Liver (tissue), 3 donors: ENCODE measurements around the gene IDH3B.

ENCODE experiments used
- EGR1 ChIP-seq, 2 donors: IDR thresholded peaks; 2 replicates each; pipeline ENCODE4 v1.6.1; 2016 to 2018; ENCODE audit warnings: antibody characterized with exemption in 2 of 2, low read depth in 2 of 2
- FOXA1 ChIP-seq: IDR thresholded peaks from 2 replicates; pipeline ENCODE4 v1.6.1; 2016; ENCODE audit warnings: antibody characterized with exemption
- GABPA ChIP-seq, 2 donors: IDR thresholded peaks in 1 of 2; conservative IDR thresholded peaks in 1 of 2; 2 replicates each; pipeline ENCODE4 v1.6.1; 2016; ENCODE audit warnings: antibody characterized with exemption in 2 of 2, mild to moderate bottlenecking in 1 of 2, moderate library complexity in 1 of 2
- RAD21 ChIP-seq, 2 donors: IDR thresholded peaks; 2 replicates each; pipeline ENCODE4 v1.6.1; 2016; ENCODE audit warnings: antibody characterized with exemption in 2 of 2, mild to moderate bottlenecking in 2 of 2
- RXRA ChIP-seq, 2 donors: IDR thresholded peaks; 2 replicates each; pipeline ENCODE4 v1.6.1; 2017 to 2018; ENCODE audit warnings: antibody characterized with exemption in 2 of 2, mild to moderate bottlenecking in 1 of 2
- SP1 ChIP-seq: IDR thresholded peaks from 2 replicates; pipeline ENCODE4 v1.6.1; 2018; ENCODE audit warnings: antibody characterized with exemption, mild to moderate bottlenecking
- TAF1 ChIP-seq: conservative IDR thresholded peaks from 2 replicates; pipeline ENCODE4 v1.6.1; 2016; ENCODE audit warnings: antibody characterized with exemption, mild to moderate bottlenecking
- YY1 ChIP-seq: IDR thresholded peaks from 2 replicates; pipeline ENCODE4 v1.6.1; 2016; ENCODE audit warnings: antibody characterized with exemption, mild to moderate bottlenecking
- TF ChIP-seq, protein P1 (sequence below): IDR thresholded peaks from 2 replicates; pipeline ENCODE4 v1.6.1; 2016; ENCODE audit warnings: antibody characterized with exemption, mild to moderate bottlenecking
- TF ChIP-seq, protein P2 (sequence below): fragments of 150-350 bp; IDR thresholded peaks from 2 replicates; pipeline ENCODE4 v1.5.1; 2017; ENCODE audit warnings: improper control_type of control experiment, low read depth, low read length; ENCODE audit not compliant: missing input control
- TF ChIP-seq, protein P3 (sequence below): IDR thresholded peaks from 2 replicates; pipeline ENCODE4 v1.6.1; 2016; ENCODE audit warnings: antibody characterized with exemption
- TF ChIP-seq, protein P4 (sequence below): IDR thresholded peaks from 2 replicates; pipeline ENCODE4 v1.6.1; 2016; ENCODE audit warnings: antibody characterized with exemption
- donor health status: healthy.
- donor health status: healthy.

DNA sequence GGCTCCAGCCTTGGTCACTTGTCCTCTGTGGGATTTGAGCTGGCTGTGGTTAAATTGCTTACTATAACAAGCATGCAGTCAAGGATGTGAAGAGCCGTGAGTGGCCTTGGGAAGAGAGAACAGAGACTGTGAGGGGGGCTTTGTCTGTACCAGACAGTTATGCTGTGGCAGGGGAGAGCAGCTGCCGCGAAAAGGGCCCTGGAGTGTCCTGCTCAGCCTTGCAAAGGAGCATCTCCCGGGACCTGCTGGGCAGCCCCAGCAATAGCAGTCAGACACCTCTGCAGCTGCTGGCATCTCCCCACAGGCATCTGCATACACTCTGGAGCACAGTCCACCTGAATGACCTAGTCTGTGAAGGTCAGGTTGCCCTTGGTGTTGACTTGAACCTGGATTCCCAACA lies 34.9 kb upstream of the IDH3B start:
- TF ChIP-seq GABPA (IDR thresholded peaks at IDR 0.05 in 1 of 2, conservative IDR thresholded peaks at IDR 0.05 in 1 of 2) = no peak
- TF ChIP-seq, protein P1, sequence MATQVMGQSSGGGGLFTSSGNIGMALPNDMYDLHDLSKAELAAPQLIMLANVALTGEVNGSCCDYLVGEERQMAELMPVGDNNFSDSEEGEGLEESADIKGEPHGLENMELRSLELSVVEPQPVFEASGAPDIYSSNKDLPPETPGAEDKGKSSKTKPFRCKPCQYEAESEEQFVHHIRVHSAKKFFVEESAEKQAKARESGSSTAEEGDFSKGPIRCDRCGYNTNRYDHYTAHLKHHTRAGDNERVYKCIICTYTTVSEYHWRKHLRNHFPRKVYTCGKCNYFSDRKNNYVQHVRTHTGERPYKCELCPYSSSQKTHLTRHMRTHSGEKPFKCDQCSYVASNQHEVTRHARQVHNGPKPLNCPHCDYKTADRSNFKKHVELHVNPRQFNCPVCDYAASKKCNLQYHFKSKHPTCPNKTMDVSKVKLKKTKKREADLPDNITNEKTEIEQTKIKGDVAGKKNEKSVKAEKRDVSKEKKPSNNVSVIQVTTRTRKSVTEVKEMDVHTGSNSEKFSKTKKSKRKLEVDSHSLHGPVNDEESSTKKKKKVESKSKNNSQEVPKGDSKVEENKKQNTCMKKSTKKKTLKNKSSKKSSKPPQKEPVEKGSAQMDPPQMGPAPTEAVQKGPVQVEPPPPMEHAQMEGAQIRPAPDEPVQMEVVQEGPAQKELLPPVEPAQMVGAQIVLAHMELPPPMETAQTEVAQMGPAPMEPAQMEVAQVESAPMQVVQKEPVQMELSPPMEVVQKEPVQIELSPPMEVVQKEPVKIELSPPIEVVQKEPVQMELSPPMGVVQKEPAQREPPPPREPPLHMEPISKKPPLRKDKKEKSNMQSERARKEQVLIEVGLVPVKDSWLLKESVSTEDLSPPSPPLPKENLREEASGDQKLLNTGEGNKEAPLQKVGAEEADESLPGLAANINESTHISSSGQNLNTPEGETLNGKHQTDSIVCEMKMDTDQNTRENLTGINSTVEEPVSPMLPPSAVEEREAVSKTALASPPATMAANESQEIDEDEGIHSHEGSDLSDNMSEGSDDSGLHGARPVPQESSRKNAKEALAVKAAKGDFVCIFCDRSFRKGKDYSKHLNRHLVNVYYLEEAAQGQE = no peak
- TF ChIP-seq, protein P2, sequence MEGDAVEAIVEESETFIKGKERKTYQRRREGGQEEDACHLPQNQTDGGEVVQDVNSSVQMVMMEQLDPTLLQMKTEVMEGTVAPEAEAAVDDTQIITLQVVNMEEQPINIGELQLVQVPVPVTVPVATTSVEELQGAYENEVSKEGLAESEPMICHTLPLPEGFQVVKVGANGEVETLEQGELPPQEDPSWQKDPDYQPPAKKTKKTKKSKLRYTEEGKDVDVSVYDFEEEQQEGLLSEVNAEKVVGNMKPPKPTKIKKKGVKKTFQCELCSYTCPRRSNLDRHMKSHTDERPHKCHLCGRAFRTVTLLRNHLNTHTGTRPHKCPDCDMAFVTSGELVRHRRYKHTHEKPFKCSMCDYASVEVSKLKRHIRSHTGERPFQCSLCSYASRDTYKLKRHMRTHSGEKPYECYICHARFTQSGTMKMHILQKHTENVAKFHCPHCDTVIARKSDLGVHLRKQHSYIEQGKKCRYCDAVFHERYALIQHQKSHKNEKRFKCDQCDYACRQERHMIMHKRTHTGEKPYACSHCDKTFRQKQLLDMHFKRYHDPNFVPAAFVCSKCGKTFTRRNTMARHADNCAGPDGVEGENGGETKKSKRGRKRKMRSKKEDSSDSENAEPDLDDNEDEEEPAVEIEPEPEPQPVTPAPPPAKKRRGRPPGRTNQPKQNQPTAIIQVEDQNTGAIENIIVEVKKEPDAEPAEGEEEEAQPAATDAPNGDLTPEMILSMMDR = no peak
- no peak for TF ChIP-seq EGR1 (IDR thresholded peaks at IDR 0.05; ENCODE audit: low read depth in 2 of 2)
- no peak for TF ChIP-seq TAF1
- TF ChIP-seq, protein P3, sequence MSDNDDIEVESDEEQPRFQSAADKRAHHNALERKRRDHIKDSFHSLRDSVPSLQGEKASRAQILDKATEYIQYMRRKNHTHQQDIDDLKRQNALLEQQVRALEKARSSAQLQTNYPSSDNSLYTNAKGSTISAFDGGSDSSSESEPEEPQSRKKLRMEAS = no peak
- TF ChIP-seq RAD21 (IDR thresholded peaks at IDR 0.05) = no peak
- TF ChIP-seq SP1 = no peak
- TF ChIP-seq FOXA1 = no peak
- TF ChIP-seq, protein P4, sequence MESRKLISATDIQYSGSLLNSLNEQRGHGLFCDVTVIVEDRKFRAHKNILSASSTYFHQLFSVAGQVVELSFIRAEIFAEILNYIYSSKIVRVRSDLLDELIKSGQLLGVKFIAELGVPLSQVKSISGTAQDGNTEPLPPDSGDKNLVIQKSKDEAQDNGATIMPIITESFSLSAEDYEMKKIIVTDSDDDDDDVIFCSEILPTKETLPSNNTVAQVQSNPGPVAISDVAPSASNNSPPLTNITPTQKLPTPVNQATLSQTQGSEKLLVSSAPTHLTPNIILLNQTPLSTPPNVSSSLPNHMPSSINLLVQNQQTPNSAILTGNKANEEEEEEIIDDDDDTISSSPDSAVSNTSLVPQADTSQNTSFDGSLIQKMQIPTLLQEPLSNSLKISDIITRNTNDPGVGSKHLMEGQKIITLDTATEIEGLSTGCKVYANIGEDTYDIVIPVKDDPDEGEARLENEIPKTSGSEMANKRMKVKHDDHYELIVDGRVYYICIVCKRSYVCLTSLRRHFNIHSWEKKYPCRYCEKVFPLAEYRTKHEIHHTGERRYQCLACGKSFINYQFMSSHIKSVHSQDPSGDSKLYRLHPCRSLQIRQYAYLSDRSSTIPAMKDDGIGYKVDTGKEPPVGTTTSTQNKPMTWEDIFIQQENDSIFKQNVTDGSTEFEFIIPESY = no peak
- TF ChIP-seq YY1 = no peak
- no peak for TF ChIP-seq RXRA (IDR thresholded peaks at IDR 0.05)
